K562 (cell line): Measurements from ENCODE around the gene SERPING1. TPM values are rescaled to one million over a fixed set of nuclear protein-coding genes. Genes with fewer than 3 reads are reported as not detected.

Source experiments
- ATAC-seq: fragments of 200-7000 bp; cut with Tn5 transposase; 3 replicates; pipeline ENCODE4 v1.9.1; 2020; ENCODE audit warnings: moderate library complexity
- BruUV-seq: library from RNA; stranded (reverse); fragments of 400-500 nt; replicated peaks from 2 replicates; lab custom pipeline; 2021; lab: Mats Ljungman, UMichigan
- CTCF ChIA-PET: fragments of 300-600 bp; formaldehyde crosslinking; extraction: SDS; loops from one replicate; lab custom pipeline; 2021; ENCODE audit warnings: low intra/inter-chr PET ratio; lab: Yijun Ruan, JAX
- POLR2A ChIA-PET: fragments of 300-600, 350-650 bp; sonication (Branson Sonifier 250); formaldehyde crosslinking; extraction: SDS; loops from one replicate; lab custom pipeline; 2021; ENCODE audit warnings: antibody characterized with exemption, inconsistent platforms; lab: Yijun Ruan, JAX
- DNase-seq, 4 experiments: peaks; one replicate each; pipeline versions ENCODE4 v3.0.0 to v3.0.0-alpha.2; 2011 to 2018; ENCODE audit warnings: low spot score in 3 of 4, mixed read lengths in 3 of 4; ENCODE audit errors: extremely low read depth in 1 of 4
- FAIRE-seq: peaks from 2 replicates; lab custom pipeline; 2011; peaks lifted over from hg19 to GRCh38; lab: Jason Lieb, UNC
- H2AFZ ChIP-seq: 2 replicates; pipeline ENCODE4 v1.6.0; 2011; ENCODE audit warnings: low read depth, low read length, control low read depth, inconsistent platforms
- H3K27ac ChIP-seq: fragments of 200-600 bp; 3 replicates; pipeline ENCODE4 v1.8.0; 2011; ENCODE audit warnings: low read depth, mild to moderate bottlenecking, control low read depth, inconsistent platforms, low read length, moderate library complexity, mixed read lengths; ENCODE audit errors: extremely low read depth
- H3K27me3 ChIP-seq, 2 experiments: fragments of 300-600 bp in 1 of 2; 2 replicates in 1 of 2; 3 replicates in 1 of 2; pipeline versions ENCODE4 v1.6.0 to v1.8.0; 2011; ENCODE audit warnings: inconsistent platforms in 2 of 2, low read length in 2 of 2, mild to moderate bottlenecking in 1 of 2, mixed read lengths in 1 of 2, moderate library complexity in 1 of 2; ENCODE audit not compliant: control insufficient read depth in 2 of 2, insufficient read depth in 2 of 2
- H3K36me3 ChIP-seq: fragments of 300-600 bp; 3 replicates; pipeline ENCODE4 v1.8.0; 2011; ENCODE audit warnings: mild to moderate bottlenecking, low read length, inconsistent platforms; ENCODE audit not compliant: control insufficient read depth, insufficient read depth
- H3K4me1 ChIP-seq, 2 experiments: fragments of 200-600 bp in 1 of 2; replicated peaks in 1 of 2; 2 replicates in 1 of 2; 3 replicates in 1 of 2; pipeline versions ENCODE4 v1.5.1 to v1.8.0; 2011; ENCODE audit warnings: inconsistent platforms in 2 of 2, low read length in 2 of 2, mild to moderate bottlenecking in 1 of 2, mixed read lengths in 1 of 2, moderate library complexity in 1 of 2; ENCODE audit not compliant: control insufficient read depth in 2 of 2, insufficient read depth in 2 of 2
- H3K4me2 ChIP-seq: 2 replicates; pipeline ENCODE4 v1.6.1; 2011; ENCODE audit warnings: low read length, control low read depth, inconsistent platforms, mixed read lengths; ENCODE audit not compliant: insufficient read depth
- H3K4me3 ChIP-seq: fragments of 200-600 bp; sonication (generic), shearing (Covaris generic); 2 replicates; pipeline ENCODE4 v1.5.1; 2016; ENCODE audit warnings: control low read depth, inconsistent platforms
- H3K79me2 ChIP-seq: fragments of 200-600 bp; 3 replicates; pipeline ENCODE4 v1.8.0; 2011; ENCODE audit warnings: low read length, inconsistent platforms; ENCODE audit not compliant: control insufficient read depth, insufficient read depth
- H3K9ac ChIP-seq, 2 experiments: 2 replicates each; pipeline versions ENCODE4 v1.6.0 to v1.6.1; 2011; ENCODE audit warnings: low read depth in 2 of 2, low read length in 2 of 2, control low read depth in 1 of 2, inconsistent platforms in 1 of 2, mild to moderate bottlenecking in 1 of 2, mixed read lengths in 1 of 2; ENCODE audit not compliant: insufficient read depth in 1 of 2
- H3K9me1 ChIP-seq: one replicate; pipeline ENCODE4 v1.6.0; 2011; ENCODE audit warnings: inconsistent platforms, mild to moderate bottlenecking, low read length, moderate library complexity; ENCODE audit not compliant: control insufficient read depth, insufficient read depth
- H3K9me3 ChIP-seq: replicated peaks from 2 replicates; pipeline ENCODE4 v1.5.1; 2011; ENCODE audit warnings: low read depth, low read length, inconsistent platforms; ENCODE audit not compliant: control insufficient read depth, insufficient read depth
- H4K20me1 ChIP-seq: replicated peaks from 2 replicates; pipeline ENCODE4 v1.6.1; 2011; ENCODE audit warnings: low read length, inconsistent platforms, mixed read lengths; ENCODE audit not compliant: control insufficient read depth, insufficient read depth
- ARID3A ChIP-seq: IDR thresholded peaks from 2 replicates; pipeline ENCODE4 v1.6.1; 2012; ENCODE audit warnings: low read depth, low read length, improper control_type of control experiment, borderline replicate concordance
- BCLAF1 ChIP-seq, 2 experiments: fragments of 450-650 bp in 1 of 2; IDR thresholded peaks; 2 replicates each; pipeline ENCODE4 v1.6.1; 2011 to 2017; ENCODE audit warnings: low read depth in 2 of 2, antibody characterized with exemption in 1 of 2, borderline replicate concordance in 1 of 2, low read length in 1 of 2, mild to moderate bottlenecking in 1 of 2, mixed read lengths in 1 of 2; ENCODE audit not compliant: control insufficient read depth in 1 of 2
- GTF2B ChIP-seq: IDR thresholded peaks from 2 replicates; pipeline ENCODE4 v1.6.1; 2011; ENCODE audit not compliant: insufficient read length; ENCODE audit errors: extremely low read depth
- RBM34 ChIP-seq: fragments of 200-400 bp; formaldehyde crosslinking; IDR thresholded peaks from 2 replicates; pipeline ENCODE4 v1.6.1; 2018; ENCODE audit warnings: low read length, borderline replicate concordance; ENCODE audit not compliant: insufficient read depth
- TAF1 ChIP-seq: IDR thresholded peaks from 2 replicates; pipeline ENCODE4 v1.6.1; 2011; ENCODE audit warnings: mild to moderate bottlenecking, low read length, moderate library complexity; ENCODE audit not compliant: insufficient read depth, control insufficient read depth, severe bottlenecking; ENCODE audit errors: extremely low read depth
- TBP ChIP-seq: optimal IDR thresholded peaks from 2 replicates; pipeline ENCODE3; 2011; ENCODE audit warnings: low read depth, low read length, improper control_type of control experiment
- ZNF175 ChIP-seq: fragments of 200-800 bp; sonication (Bioruptor generic); IDR thresholded peaks from 2 replicates; pipeline ENCODE4 v1.6.1; 2016; ENCODE audit warnings: low read depth, mild to moderate bottlenecking, missing genetic modification characterization, missing compliant biosample characterization
- ZNF584 ChIP-seq: fragments of 200-800 bp; sonication (Bioruptor generic); IDR thresholded peaks from 2 replicates; pipeline ENCODE4 v1.6.1; 2016; ENCODE audit warnings: low read depth, mild to moderate bottlenecking, missing genetic modification characterization, missing compliant biosample characterization
- ZNF76 ChIP-seq: fragments of 250-450 bp; sonication (Bioruptor Pico); IDR thresholded peaks from 2 replicates; pipeline ENCODE4 v1.4.0; 2020; ENCODE audit warnings: mild to moderate bottlenecking, moderate library complexity, borderline replicate concordance
- ZNF780A ChIP-seq: fragments of 250-450 bp; sonication (Bioruptor Pico); IDR thresholded peaks from 2 replicates; pipeline ENCODE4 v1.5.0; 2021; ENCODE audit warnings: mild to moderate bottlenecking
- ZSCAN32 ChIP-seq: fragments of 450-650 bp; formaldehyde crosslinking; IDR thresholded peaks from 2 replicates; pipeline ENCODE4 v1.4.0; 2020; ENCODE audit warnings: mild to moderate bottlenecking, moderate library complexity
- WGBS: fragments of 100-300 bp; shearing (Covaris generic); methylation state at CpG from one replicate; pipeline ENCODE4 v1.1.6; 2016; ENCODE audit warnings: low coverage, mixed read lengths; ENCODE audit not compliant: insufficient coverage; ENCODE audit errors: missing lambda C conversion rate; 5-methylcytosine and 5-hydroxymethylcytosine counted together
- in situ Hi-C: fragments of 300-500 bp; cut with MboI; formaldehyde crosslinking; loops from 4 replicates; pipeline ENCODE4 v1.15.0; 2018; ENCODE audit warnings: inconsistent platforms, mixed read lengths
- intact Hi-C: fragments of 100-400 bp; cut with micrococcal nuclease; formaldehyde crosslinking; loops from 2 replicates; pipeline ENCODE4 v1.14.2; 2022
- polyA plus RNA-seq, 8 experiments: library from polyadenylated mRNA; depleted of rRNA in 4 of 8; stranded (reverse) in 5 of 8; unstranded in 3 of 8; fragments of >200 nt; fragmentation: Nextera tagmentation in 2 of 8; fragmentation: Illumina TruSeq in 1 of 8; extraction: Ambion mirVana in 2 of 8; extraction: Trizol in 1 of 8; gene quantifications; 2 replicates each; pipeline versions ENCODE4 v1.2.1 to v1.2.3, GENCODE V29; 2011 to 2014; ENCODE audit warnings: inconsistent platforms in 1 of 8, missing spikeins in 1 of 8
- total RNA-seq, 7 experiments: library from RNA; depleted of rRNA in 6 of 7; stranded (reverse); fragments of >200 nt in 6 of 7; fragmentation: Illumina TruSeq in 2 of 7; extraction: Trizol in 2 of 7; gene quantifications; 2 replicates each; pipeline versions ENCODE4 v1.2.1 to v1.2.3, GENCODE V29; 2011 to 2021; ENCODE audit warnings: low replicate concordance in 1 of 7

The SERPING1 gene
- total and polyA plus RNA-seq, 9 of the 15 experiments (the other 6 are each of a cell fraction or from before 2014, with no cell fraction given), result 0.10 to 1.00 (median 0.21) TPM; not detected in 2

GRCh38 chr11:57645689-57646085, 48.2 kb downstream of the SERPING1 start:
- intact Hi-C loops (loop anchor here (2.0 kb wide), 1 partner anchor 301 kb away; no protein-coding TSS in a partner anchor), in situ Hi-C loops (loop anchor here (10.0 kb wide), 1 partner anchor 191 kb away; no protein-coding TSS in a partner anchor)
- Histone ChIP-seq H3K27me3 (peaks cover 0 to 15% of the 10 kb centered on the region in 2 experiments; a peak in 2 of 5 replicates), H3K4me2 (no peak overlapping the region), H3K9me3 (no peaks in the 10 kb centered on the region), H3K4me1 (peaks cover 32 to 39% of the 10 kb centered on the region in 2 experiments), H2AFZ (no peak overlapping the region), H3K9me1 (no peaks in the 10 kb centered on the region), H3K79me2 (no peaks in the 10 kb centered on the region), H3K27ac (no peak overlapping the region), H4K20me1 (no peaks in the 10 kb centered on the region; the same call in 1 of the 2 replicates), H3K9ac (no peak overlapping the region), H3K4me3 (no peak overlapping the region), H3K36me3 (no peaks in the 10 kb centered on the region)
- TF ChIP-seq GTF2B, result peak; percentile 46
- peak; percentile 53 for TF ChIP-seq TBP
- no peak for TF ChIP-seq ZSCAN32
- TF ChIP-seq ZNF584 (CRISPR knock-in tag), result no peak
- no peak for TF ChIP-seq ZNF780A (CRISPR knock-in tag)
- TF ChIP-seq ARID3A, result no peak
- no peak for TF ChIP-seq RBM34
- TF ChIP-seq ZNF76 (CRISPR knock-in tag), result no peak
- peak in 1 of 2 experiments; percentile 44; a peak in 1 of 4 replicates for TF ChIP-seq BCLAF1 (IDR thresholded peaks at IDR 0.05; ENCODE audit: borderline replicate concordance in 1 of 2, control insufficient read depth in 1 of 2, low read depth in 2 of 2, low read length in 1 of 2)
- no peak for TF ChIP-seq TAF1
- TF ChIP-seq ZNF175 (CRISPR knock-in tag), result no peak
- POLR2A ChIA-PET, result interaction anchor here (0.6 kb wide), 1 partner anchor 10 kb away, joined by 3 read pairs; no protein-coding TSS in a partner anchor
- ATAC-seq (no peak), FAIRE-seq (no peak), DNase-seq (no peak)
- CTCF ChIA-PET, result interaction anchor here (1.4 to 1.5 kb wide), 2 partner anchors 78 to 154 kb away, joined by 5 to 8 read pairs; partner anchors contain the start of gene UBE2L6
- BruUV-seq, result no TSS peak
- WGBS, result 21% methylated on average over 5 of the region's 5 CpGs
